Measurements from ENCODE around the gene DPH1.

Gene DPH1

DNA sequence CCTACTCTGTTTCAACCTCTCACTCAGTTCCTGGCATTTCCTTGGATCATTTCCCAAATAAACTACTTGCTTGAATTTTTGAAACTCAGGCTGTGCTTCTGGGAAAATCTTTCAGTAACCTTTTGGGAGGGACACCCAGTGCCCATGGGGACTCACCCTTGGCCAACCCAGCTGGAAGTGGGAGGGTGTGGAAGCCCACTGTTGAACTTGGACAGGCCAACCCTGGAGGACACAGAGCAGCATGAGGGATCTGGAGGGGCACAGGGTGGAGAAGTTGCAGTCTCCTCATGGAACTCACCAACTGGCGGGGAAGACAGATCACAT, 16.0 kb upstream of the DPH1 start:
- TF ChIP-seq JUND (IDR thresholded peaks at IDR 0.05; ENCODE audit: low read depth) = no peak
- in situ Hi-C loops (cut with HindIII; ENCODE audit: low pct_unique_long_range_greater_than_20kb, low sequenced_read_pairs) = no loop called here
- no peak for DNase-seq (ENCODE audit: low read depth in 1 of 2, low spot score in 1 of 2)

DNA sequence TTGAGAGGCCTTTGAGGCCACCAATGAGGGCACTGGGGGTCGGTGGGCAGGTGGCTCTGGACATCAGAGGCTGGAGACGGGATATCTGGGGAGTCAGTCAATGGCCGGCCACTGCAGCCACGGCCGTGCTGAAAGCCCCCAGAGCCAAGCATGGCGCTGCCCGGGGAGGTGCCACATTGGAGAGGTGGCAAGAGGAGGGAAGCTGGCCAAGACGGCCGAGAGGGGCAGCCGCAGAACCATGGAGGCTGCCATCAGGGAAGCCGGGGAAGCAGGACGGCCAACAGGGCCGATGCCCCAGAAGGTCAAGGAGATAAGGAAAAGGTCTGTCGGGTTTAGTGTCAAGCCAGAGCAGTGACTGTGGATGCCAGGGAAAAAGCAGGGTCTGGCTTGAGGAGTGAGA, 14.6 kb upstream of the DPH1 start:
- in situ Hi-C loops (cut with HindIII; ENCODE audit: low pct_unique_long_range_greater_than_20kb, low sequenced_read_pairs) = no loop called here
- DNase-seq (ENCODE audit: low read depth in 1 of 2, low spot score in 1 of 2) = no peak
- TF ChIP-seq JUND (IDR thresholded peaks at IDR 0.05; ENCODE audit: low read depth) = no peak

DNA sequence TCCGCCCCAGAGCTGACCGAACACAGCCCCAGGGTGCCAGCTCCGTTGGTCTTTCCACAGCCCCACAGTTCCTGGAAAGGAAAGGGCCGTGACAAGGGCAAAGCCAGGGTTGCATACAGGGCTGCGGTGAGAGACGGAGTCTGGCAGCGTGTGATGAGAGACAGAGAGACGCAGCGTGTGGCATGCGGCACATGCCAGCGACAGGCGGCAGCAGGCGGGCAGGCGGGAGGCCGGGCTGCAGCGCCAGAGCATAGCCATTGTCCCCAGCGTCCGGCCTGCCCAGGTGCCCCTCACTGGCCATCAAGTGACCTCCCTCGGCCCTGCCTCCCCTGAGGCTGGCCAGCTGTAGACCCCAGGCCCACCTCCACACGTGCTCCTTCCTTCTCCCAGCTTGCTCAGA, 13.5 kb upstream of the DPH1 start:
- no peak for DNase-seq (ENCODE audit: low read depth in 1 of 2, low spot score in 1 of 2)
- in situ Hi-C loops (cut with HindIII; ENCODE audit: low pct_unique_long_range_greater_than_20kb, low sequenced_read_pairs) = no loop called here
- no peak for TF ChIP-seq JUND (IDR thresholded peaks at IDR 0.05; ENCODE audit: low read depth)

DNA sequence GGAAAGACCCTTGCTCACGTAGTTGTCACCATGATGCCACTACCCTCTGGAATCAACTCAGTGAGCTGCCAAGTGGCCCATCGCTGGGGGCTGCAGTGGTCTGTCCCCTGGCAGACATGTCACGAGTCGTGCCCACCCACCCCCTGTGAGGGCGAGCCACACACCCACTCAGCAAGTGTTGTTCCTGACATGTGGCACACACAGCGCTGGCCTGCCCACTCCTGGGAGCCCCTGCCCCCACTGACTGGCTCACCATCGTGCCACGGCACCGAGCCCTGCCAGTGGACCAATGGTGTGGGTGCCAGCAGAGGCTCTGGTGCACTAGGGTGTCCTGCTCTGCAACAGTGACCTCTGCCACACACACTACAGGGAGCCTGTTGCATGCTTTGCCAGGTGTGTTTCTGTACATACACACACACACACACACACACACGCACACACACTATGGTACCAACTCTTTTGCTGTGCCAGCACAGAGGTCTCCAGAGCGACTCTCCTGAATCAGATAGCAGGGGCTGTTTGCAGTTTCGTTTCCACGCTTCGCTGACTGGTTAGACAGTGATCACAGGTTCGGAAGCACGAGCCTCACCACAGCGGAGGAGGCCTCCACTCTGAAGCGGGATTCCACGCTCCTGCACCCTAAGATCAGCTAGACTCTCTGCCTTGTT, 12.5 kb upstream of the DPH1 start:
- DNase-seq (ENCODE audit: low read depth in 1 of 2, low spot score in 1 of 2) = peak in 1 of 2 experiments; percentile 48
- in situ Hi-C loops (cut with HindIII; ENCODE audit: low pct_unique_long_range_greater_than_20kb, low sequenced_read_pairs) = no loop called here
- TF ChIP-seq JUND (IDR thresholded peaks at IDR 0.05; ENCODE audit: low read depth) = no peak

DNA sequence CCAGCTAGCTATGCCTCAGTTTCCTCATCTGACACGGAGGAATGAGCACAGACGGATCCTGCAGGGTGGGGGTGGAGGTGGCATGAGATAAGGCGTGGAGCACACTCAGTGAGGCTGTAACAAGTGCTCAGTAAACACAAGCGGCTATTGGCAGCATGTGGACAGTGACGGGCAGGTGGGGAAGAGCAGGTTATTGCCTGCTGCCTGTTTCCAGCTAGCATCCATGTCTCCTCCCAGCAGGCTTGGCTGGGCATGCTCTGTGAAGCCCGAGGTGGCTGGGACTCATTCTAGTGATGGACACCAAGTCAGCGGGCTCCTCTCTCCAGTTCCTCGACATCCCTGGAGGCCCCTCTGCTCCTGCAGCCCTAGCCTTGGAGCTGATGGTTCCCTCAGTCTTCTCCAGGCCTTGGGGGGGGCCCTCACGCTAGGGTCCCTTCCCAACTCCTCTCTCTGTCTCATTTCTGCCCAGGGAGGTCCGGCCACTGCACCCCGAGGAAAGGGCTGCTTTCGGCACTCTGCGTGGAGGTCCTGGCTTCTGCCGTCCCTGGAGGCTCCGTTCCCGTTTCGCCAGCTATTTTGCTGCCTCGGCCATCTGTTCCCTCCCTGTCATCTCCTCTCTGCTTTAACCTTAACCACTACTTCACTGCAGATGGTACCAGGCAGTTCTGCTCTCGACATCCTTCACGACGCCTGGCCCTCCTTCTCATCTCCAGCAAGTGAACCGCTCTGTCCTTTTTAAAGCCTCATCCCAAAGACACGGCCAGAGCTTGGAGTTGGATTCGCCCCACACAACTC, 11.0 kb upstream of the DPH1 start:
- no peak for TF ChIP-seq JUND (IDR thresholded peaks at IDR 0.05; ENCODE audit: low read depth)
- in situ Hi-C loops (cut with HindIII; ENCODE audit: low pct_unique_long_range_greater_than_20kb, low sequenced_read_pairs) = no loop called here
- DNase-seq (ENCODE audit: low read depth in 1 of 2, low spot score in 1 of 2) = no peak

DNA sequence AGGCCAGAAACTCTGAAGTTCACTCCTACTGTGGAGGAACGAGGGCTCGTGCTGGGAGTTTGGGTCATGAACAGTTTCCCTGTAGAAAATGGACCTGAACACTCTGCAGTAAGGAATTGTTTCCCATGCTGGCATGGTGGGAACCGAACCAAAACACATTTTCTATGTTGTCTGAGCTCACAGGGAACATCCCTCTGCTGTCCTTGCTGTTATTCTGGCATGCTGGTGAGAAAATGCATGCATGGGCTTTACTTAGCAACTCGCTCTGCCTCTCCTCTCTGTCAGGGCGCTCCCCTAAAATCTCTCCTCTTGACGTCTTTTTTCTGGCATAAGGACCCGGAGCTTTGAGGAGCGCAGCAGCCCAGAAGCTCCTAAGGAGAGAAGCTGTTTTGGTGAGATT, 10.2 kb upstream of the DPH1 start:
- in situ Hi-C loops (cut with HindIII; ENCODE audit: low pct_unique_long_range_greater_than_20kb, low sequenced_read_pairs) = no loop called here
- DNase-seq (ENCODE audit: low read depth in 1 of 2, low spot score in 1 of 2) = no peak
- no peak for TF ChIP-seq JUND (IDR thresholded peaks at IDR 0.05; ENCODE audit: low read depth)

DNA sequence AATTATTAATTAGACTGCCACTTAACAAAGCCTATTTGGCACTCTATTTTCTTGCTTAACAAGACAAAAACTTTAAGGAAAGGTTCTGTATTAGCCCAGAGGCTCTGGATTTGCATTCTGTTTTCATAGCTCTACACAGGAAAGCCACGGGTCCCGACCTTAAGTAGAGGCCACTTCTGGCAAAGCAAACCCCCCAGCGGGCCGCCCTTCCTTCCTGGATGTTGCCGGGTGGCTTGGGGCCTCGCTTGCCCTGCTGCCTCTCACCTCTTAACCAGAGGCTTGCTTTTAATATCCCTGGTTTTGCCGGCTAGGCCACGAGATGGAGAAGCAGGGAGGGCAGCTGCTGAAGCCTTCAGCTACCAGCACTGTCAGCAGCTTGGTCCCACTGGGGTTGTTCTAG, 9.2 kb upstream of the DPH1 start:
- no peak for DNase-seq (ENCODE audit: low read depth in 1 of 2, low spot score in 1 of 2)
- TF ChIP-seq JUND (IDR thresholded peaks at IDR 0.05; ENCODE audit: low read depth) = no peak
- in situ Hi-C loops (cut with HindIII; ENCODE audit: low pct_unique_long_range_greater_than_20kb, low sequenced_read_pairs) = no loop called here

DNA sequence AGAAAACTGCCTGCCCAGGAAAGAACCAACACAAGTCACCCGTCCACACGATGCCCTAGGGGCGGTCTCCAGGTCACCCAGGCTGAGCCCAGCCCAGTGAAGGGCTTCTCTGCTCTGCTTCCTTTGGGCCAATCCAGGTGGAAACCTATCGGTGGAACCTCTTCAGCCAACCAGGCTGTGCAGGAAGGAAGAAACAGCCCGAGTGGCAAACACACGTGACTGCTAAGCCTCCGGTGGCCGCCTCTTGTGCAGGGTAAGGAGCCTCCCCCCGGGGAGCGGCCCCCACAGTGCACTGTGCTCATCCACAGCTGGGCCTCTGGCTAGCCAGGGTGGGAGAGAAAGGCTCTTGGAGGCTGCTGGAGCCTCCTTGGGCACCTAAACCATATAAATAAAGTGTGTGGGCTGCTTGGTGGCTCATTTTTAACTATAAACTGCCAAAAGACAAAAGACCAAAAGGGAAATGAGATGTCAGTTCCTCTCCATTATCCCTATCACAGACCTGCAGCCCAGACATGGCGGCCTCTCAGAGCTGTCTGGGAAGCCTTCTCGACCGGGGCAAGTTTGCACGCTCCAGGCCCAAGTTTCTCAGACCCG, 7.2 kb upstream of the DPH1 start:
- no peak for TF ChIP-seq JUND (IDR thresholded peaks at IDR 0.05; ENCODE audit: low read depth)
- in situ Hi-C loops (cut with HindIII; ENCODE audit: low pct_unique_long_range_greater_than_20kb, low sequenced_read_pairs) = no loop called here
- DNase-seq (ENCODE audit: low read depth in 1 of 2, low spot score in 1 of 2) = peak; percentile 60 to 72

DNA sequence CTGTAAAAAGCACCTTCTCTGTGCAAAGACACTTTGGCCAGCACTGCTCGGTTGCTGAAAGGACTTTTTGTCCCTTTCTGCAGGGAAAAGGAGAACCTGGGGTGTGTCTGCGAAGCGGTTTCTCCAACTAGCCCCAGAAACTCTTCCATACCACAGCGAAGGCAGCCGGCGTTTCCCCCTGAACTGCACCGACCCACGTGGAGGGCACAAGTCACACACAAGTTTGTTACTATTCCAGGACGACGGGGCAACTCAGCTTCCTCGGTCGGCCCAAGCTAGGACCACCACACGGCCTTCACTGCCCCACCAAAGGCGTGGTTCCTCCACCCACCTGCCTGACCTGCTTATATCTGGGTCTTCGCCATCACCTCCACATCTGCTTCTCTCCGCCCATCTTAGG, 6.7 kb upstream of the DPH1 start:
- no peak for DNase-seq (ENCODE audit: low read depth in 1 of 2, low spot score in 1 of 2)
- in situ Hi-C loops (cut with HindIII; ENCODE audit: low pct_unique_long_range_greater_than_20kb, low sequenced_read_pairs) = no loop called here
- TF ChIP-seq JUND (IDR thresholded peaks at IDR 0.05; ENCODE audit: low read depth) = no peak

DNA sequence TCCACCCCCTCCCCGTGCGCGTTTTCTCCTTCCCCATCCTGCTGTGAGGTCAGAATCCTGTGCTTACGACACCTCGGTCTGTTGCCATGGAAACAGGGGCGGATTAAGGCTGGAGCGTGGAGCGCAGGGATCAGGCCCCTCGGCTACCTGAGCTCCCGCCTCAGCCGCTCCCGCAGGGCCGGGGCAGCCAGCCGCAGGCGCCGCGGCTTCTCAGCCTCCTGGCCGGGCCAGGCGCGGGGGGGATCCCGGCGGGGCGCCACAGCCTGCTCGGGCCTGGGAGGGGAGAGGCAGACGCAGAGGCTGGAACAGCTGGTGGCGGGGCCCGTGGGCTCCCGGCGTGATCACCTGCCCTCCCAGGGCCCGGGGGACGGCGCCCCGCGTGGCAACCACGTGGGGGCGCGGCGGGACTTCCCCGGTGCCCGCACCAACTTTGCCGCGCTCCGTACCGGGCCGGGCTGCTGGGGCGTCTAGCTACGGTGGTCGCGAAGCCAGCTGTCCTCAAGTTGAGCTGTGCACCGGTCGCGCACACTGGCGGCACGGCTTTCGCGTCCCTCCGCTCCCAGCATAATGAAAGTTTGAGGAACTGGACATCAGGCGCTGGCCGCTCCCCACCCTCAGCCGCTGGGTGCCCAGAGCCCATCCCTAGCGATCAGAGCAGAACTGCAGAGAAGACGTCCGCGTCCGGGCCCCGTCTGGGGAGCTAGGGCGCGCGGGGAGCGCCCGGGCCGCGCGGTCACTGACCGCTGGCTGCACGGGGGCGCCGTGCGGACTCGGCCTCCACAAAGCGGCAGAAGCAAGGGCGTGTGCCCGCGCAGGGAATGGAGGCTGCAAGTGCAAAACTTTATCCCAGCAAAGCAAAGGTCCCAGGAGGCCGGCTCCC, 6.0 kb upstream of the DPH1 start:
- DNase-seq (ENCODE audit: low read depth in 1 of 2, low spot score in 1 of 2) = peak; percentile 54 to 91
- in situ Hi-C loops (cut with HindIII; ENCODE audit: low pct_unique_long_range_greater_than_20kb, low sequenced_read_pairs) = no loop called here
- no peak for TF ChIP-seq JUND (IDR thresholded peaks at IDR 0.05; ENCODE audit: low read depth)

DNA sequence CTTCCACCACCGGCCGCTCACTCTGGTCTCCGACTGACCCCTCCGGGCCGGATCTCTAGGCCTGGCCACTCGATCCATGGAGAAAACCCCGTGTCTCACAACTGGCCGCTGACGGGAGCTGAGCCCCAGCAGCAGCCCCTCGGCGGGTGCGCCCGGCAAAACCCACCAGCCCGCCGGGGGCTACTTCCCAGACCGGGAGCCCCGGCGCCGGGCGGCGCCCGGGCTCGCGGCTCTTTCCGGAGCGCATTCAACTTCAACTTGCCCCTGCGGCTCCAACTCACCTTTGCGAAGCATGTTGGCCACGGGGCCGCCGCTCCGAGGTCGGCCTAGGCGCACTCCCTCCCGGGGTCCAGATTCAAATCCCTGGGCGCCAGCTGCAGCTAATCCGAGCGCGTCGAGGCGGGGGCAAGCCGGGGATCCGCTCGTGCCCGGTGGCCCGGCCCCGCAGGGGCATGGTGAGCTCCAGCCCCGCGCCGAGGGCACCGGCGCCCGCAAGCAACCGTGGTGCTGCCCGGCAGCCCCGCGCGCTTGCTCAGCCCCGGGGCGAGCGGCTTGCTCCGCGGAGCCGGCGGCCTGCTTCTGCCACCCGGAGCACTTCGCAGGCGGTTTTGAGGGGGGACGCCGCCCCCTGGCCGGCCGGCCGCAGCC, 5.3 kb upstream of the DPH1 start:
- no peak for DNase-seq (ENCODE audit: low read depth in 1 of 2, low spot score in 1 of 2)
- in situ Hi-C loops (cut with HindIII; ENCODE audit: low pct_unique_long_range_greater_than_20kb, low sequenced_read_pairs) = no loop called here
- no peak for TF ChIP-seq JUND (IDR thresholded peaks at IDR 0.05; ENCODE audit: low read depth)

DNA sequence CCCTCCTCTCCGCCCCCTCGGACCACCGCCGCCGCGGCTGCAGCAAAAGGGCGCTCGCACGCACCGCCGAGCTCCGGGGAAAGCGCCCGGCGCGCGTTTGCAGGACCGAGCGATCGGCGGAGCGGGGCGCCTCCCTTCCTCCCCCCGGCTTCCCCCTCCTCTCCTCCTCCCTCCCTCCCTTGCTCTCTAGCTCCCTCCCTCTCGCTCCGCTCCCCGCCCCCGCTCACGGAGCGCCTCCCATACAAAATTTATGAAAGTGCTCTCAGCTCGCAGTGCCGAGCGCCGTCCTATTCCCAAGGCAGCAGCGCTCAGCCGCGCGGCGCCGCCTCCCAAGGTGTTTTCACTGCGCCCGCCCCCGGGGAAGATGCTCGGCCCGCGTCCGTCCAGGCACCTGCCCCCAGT, 4.7 kb upstream of the DPH1 start, which contains the start of gene RTN4RL1:
Gene RTN4RL1, minus strand, starts transcription at position 115 of the 402 bp plus-strand sequence. CDS start 469 bp downstream, outside the sequence.
- in situ Hi-C loops (cut with HindIII; ENCODE audit: low pct_unique_long_range_greater_than_20kb, low sequenced_read_pairs) = no loop called here
- peak; percentile 80 to 96 for DNase-seq (ENCODE audit: low read depth in 1 of 2, low spot score in 1 of 2)
- TF ChIP-seq JUND (IDR thresholded peaks at IDR 0.05; ENCODE audit: low read depth) = no peak
